Measurements from ENCODE around the gene FOCAD. TPM values are rescaled to one million over a fixed set of nuclear protein-coding genes. Genes with fewer than 3 reads are reported as not detected.
A peak's percentile ranks its signal among the peaks of the same experiment; 100 is the strongest.

The FOCAD gene
- total RNA-seq, 1 experiment from 2014 or later, result 43.3 TPM

GRCh38 chr9:20659474-20659967 is 24.5 kb upstream of the FOCAD start:
- no CpG with 5 or more reads among the region's 2 CpGs for WGBS (ENCODE audit: extremely low coverage, insufficient read length, low lambda C conversion rate)
- no peak overlapping the region for H3K4me3 Mint-ChIP-seq
- H3K23me2 ChIP-seq (ENCODE audit: insufficient read length, low read depth, low read length, poor library complexity, severe bottlenecking), result peaks cover 10% of the 10 kb centered on the region
- no peak overlapping the region for H2BK5ac ChIP-seq (ENCODE audit: insufficient read length, low read length)
- H3K79me1 ChIP-seq (ENCODE audit: insufficient read depth, low read depth, low read length, poor library complexity, severe bottlenecking), result peaks cover 2% of the 10 kb centered on the region
- peak overlapping the region; percentile 36 for H2BK120ac ChIP-seq (ENCODE audit: low read depth, low read length, poor library complexity, severe bottlenecking)
- peaks cover 2 to 7% of the 10 kb centered on the region in 2 experiments; a peak in 3 of 5 replicates for H3K9me3 Mint-ChIP-seq
- no peaks in the 10 kb centered on the region for H3K27me3 ChIP-seq (ENCODE audit: insufficient read depth, low read length)
- H3K9me3 ChIP-seq (ENCODE audit: control insufficient read depth, low read depth, low read length), result no peaks in the 10 kb centered on the region
- H3K27me3 Mint-ChIP-seq (ENCODE audit: low read depth), result no peaks in the 10 kb centered on the region; the same call in 1 of the 2 replicates
- peaks cover 7 to 18% of the 10 kb centered on the region in 2 experiments for H3K4me1 Mint-ChIP-seq
- H3K18ac ChIP-seq (ENCODE audit: insufficient read length, low read depth, low read length), result no peak overlapping the region
- peaks cover 10% of the 10 kb centered on the region; the same call in 1 of the 2 replicates for H3K79me2 ChIP-seq (ENCODE audit: insufficient read depth, low read length)
- H2AFZ ChIP-seq (ENCODE audit: low read length), result no peak overlapping the region
- H3K4ac ChIP-seq (ENCODE audit: low read depth, low read length), result no peak overlapping the region; the same call in 1 of the 2 replicates
- H3T11ph ChIP-seq (ENCODE audit: low read length), result no peak overlapping the region
- H2BK15ac ChIP-seq (ENCODE audit: low read depth, low read length), result no peak overlapping the region
- H2AK5ac ChIP-seq (ENCODE audit: insufficient read length, low read length), result no peak overlapping the region
- no peak overlapping the region for H3K27ac Mint-ChIP-seq
- no peaks in the 10 kb centered on the region for H4K20me1 ChIP-seq (ENCODE audit: control insufficient read depth, insufficient read depth, insufficient read length)
- H3K56ac ChIP-seq (ENCODE audit: insufficient read length, low read depth, low read length), result no peak overlapping the region
- H3K14ac ChIP-seq (ENCODE audit: insufficient read depth, low read length), result no peak overlapping the region
- no peak overlapping the region for H4K5ac ChIP-seq (ENCODE audit: insufficient read length, low read depth, low read length)
- no peak for DNase-seq
- no peak overlapping the region for H3K27ac ChIP-seq (ENCODE audit: insufficient read length, low read depth, low read length)
- H3K36me3 Mint-ChIP-seq (ENCODE audit: insufficient read depth in 1 of 3, low read depth in 3 of 3), result peaks cover 2 to 9% (median 3%) of the 10 kb centered on the region in 3 experiments; a peak in 3 of 7 replicates
- no peak overlapping the region for H3K9ac ChIP-seq (ENCODE audit: extremely low read depth, insufficient read length, low read length)
- peaks cover 15% of the 10 kb centered on the region; the same call in 1 of the 2 replicates for H3K4me1 ChIP-seq (ENCODE audit: insufficient read depth, low read length)
- peak overlapping the region; percentile 78 for H3K4me2 ChIP-seq (ENCODE audit: insufficient read depth, insufficient read length, low read length)
- H2BK20ac ChIP-seq (ENCODE audit: low read depth, low read length, poor library complexity, severe bottlenecking), result no peak overlapping the region
- H2BK12ac ChIP-seq (ENCODE audit: insufficient read length, low read depth, low read length), result no peak overlapping the region
- H4K8ac ChIP-seq (replicated peaks; ENCODE audit: insufficient read length, low read depth, low read length), result no peak overlapping the region
- no peak overlapping the region for H3K23ac ChIP-seq (ENCODE audit: insufficient read length, low read depth, low read length)
- no peak for TF ChIP-seq CTCF (conservative IDR thresholded peaks at IDR 0.05)
- no peak overlapping the region for H4K91ac ChIP-seq (ENCODE audit: insufficient read length, low read depth, low read length)
